HG02884 (cell line): Measurements from ENCODE around the gene PARD3B.

ENCODE experiments used
- ATAC-seq: cut with Tn5 transposase; IDR thresholded peaks from one replicate; pipeline ENCODE4 v1.9.1; 2021; ENCODE audit warnings: mild to moderate bottlenecking, moderate library complexity; ENCODE audit not compliant: unreplicated experiment

Gene PARD3B

GRCh38 chr2:205089958-205090357 lies 544.7 kb downstream of the PARD3B start:
- ATAC-seq, result no peak

GRCh38 chr2:205091411-205091810 lies 546.1 kb downstream of the PARD3B start:
- no peak for ATAC-seq

DNA sequence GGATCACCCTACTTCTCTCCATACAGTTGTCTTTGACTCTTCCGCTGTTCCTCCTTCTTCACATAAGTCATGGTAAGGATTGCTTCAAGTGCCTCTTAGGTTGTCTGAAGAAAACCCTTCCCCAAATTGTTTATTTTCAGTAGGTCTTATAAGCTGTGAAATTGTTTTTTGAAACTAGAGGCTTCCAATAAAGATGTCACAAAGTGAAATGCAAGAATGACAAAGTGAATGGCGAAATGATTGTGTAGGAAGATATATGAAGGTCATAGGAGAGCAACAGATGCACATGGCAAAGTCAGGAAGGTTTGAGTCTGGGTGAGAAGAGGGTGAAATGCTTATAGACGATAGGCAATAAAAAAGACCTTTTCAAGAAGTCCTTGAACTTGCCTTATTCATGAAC lies 548.8 kb downstream of the PARD3B start:
- no peak for ATAC-seq

DNA sequence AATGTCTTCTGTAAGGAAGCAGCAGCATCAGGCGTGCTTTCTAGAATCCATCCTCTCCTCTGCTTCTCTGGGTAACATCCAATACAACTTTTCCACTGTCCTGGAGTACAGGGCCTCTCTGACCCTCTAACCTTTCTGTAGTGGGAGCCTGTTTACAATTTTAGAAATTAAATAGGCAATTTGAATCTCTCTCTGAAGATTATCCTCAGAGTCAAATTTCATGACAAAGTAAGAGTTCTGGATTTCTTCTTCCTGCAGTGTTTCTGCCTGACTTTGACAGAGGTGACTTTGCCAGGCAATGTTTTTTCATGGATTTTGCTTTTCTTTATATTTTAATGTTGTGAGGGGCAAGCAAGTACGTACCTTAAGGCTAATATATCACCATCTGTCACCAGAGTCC lies 558.4 kb downstream of the PARD3B start:
- ATAC-seq, result no peak

- ATAC-seq, result no peak
Observed at GRCh38 chr2:205107810-205108209, 562.5 kb downstream of the PARD3B start.

DNA sequence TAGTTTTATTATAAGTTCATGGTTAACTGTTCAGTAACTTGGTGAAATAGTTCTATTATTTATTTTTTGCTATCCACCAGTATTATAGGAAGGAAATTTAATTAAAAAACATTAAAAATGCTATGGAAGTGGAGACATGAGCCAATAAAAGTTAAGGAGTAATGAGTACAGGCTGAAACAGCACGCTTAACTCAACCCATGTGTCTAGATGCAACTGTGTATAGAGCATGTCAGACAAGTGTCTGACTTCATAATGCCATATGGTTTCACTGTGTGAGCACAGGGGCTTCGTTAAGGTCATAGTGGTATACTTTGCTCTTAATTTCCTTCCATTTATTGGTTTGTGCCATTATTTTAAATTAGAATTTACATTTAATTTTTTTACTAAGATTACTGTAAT lies 570.2 kb downstream of the PARD3B start:
- ATAC-seq, result no peak

DNA sequence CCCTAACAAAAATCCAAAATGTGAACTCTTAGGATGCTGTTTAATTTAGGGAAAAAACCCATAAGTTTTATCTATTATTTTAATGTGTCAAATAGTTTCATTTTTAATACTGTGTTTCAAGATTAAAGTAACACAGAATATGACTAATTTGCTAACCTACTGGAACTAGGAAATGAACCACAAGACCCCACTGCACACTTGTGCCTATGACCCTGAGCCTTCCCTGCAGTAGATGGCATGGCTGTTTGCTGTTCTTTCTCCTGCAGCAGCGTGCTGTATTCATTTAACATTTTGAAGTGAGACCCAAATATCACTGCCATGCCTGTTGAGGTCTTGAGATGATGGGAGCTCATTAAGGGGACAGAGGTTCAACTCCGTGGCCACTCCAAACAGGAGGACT lies 571.9 kb downstream of the PARD3B start:
- ATAC-seq, result no peak

- ATAC-seq, result no peak
Observed at GRCh38 chr2:205119136-205119535, 573.9 kb downstream of the PARD3B start.

DNA sequence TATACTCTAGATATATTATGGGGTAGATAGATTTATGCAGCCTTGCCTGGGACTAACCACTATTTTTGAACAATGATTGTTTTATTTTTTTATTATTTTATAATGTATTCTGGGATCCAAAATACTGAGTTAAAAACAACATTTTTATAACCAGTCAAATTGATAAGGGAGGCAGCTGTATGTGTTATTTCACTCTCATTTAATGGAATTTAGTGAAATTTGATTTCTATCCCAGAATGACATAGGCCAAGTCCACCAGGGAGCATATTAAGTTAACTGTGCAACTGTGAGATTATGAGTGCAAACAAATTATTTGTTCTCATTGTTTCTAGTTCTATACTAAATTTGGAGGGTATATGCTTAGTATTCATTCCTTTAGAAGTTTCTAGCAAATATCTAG lies 583.5 kb downstream of the PARD3B start:
- no peak for ATAC-seq

DNA sequence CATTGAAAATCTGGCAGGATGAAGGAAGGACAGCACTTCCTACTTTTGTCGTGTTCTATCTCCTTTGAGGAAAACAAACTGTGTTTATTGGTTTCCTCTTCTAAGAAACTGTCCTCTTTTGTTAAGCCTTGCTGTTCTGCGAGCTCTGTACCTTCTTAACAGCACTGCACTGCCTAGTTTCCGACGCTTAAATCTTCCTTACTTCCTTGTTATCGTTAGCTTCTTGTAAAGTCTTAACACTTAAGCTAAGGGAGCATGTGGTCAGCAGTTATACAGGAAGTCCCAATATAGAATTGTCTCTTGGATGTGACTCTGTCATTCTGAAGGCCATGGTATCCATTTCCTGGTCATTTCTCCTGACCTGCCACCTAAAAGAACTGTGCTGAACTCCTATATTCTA lies 584.3 kb downstream of the PARD3B start:
- ATAC-seq, result no peak

GRCh38 chr2:205130111-205130829 lies 585.0 kb downstream of the PARD3B start:
- ATAC-seq, result no peak

GRCh38 chr2:205133544-205133943 lies 588.3 kb downstream of the PARD3B start:
- ATAC-seq, result no peak

- no peak for ATAC-seq
Observed at GRCh38 chr2:205138735-205139134, 593.5 kb downstream of the PARD3B start.

- ATAC-seq, result no peak
Observed at GRCh38 chr2:205139822-205140463, 594.7 kb downstream of the PARD3B start.

- ATAC-seq, result no peak
Observed at GRCh38 chr2:205141381-205141780, 596.1 kb downstream of the PARD3B start.

DNA sequence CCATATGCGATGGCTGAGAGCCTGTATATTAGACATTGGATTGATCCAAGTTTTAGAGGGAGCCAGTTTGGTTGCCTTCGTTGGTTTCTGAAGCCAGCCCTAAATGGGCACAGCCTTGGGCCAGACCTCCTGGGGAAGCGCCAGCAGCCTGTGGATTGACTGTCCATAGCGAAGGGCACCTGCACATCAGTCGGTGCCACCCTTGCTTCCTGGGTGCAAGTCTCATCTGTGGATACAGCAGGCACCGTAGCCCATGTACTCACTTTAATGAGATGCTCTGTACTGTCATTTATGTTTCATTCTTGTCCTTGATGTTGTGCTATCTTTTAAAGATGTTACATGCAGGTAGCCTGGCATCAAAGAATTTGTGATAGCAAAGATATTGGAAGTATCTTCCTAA lies 600.6 kb downstream of the PARD3B start:
- ATAC-seq, result no peak

DNA sequence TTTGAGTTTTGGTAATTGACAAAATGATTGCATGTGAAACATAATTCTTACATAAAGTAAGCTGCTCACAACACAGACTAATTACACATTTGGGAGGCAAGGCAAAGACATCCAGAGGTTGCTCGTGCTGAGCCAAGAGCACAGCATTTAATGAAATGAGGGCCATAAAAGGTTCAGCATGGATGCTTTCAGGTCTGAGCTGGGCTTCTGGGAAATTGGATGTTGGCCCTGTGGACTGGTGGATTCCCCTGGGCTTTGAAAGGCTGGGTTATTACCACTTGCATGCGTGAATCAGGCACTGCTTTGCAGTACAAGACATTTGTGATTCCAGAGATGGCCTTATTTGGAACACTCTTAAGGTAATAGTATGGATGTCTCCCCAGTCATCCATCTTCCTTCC lies 603.5 kb downstream of the PARD3B start:
- ATAC-seq, result no peak

- ATAC-seq, result no peak
Observed at GRCh38 chr2:205156457-205156856, 611.2 kb downstream of the PARD3B start.

DNA sequence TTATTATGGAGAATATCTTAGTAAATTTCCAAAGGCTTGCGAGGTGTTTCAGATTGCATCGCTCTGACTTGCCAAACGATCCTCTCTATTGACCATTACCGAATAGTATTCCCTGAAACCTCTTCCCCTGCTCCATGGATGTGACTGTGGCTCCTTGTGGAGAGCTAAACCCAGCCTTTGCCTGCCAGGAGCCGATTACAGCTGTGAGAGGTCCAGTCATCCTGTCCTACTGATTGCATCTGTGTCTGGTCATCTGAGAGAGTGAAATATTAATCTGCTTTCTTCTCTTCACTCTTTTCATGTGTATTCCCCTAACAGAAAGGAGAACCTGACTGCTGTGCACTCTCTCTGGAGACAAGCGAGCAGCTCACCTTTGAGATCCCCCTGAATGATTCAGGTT lies 613.1 kb downstream of the PARD3B start:
- no peak for ATAC-seq

GRCh38 chr2:205161156-205161839 lies 616.0 kb downstream of the PARD3B start:
- no peak for ATAC-seq

DNA sequence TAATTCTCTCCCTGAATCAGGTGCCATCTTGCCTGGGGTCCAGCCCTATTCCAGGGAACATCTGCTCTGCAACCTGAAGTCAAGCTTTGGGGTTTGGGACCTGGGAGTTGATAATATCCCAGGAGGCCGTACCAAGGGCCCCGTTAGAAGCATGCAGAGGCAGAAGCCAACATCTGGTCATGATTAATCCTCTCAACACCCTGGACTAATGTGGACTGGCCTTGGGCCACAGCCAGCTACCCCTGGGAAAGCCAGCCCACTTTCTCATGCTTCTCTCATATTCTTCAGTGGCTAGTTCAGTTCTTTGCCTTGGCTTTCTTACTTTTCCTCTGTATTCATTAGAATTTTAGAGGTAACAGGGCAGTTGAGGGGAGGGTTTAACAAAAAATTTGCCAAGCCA lies 621.5 kb downstream of the PARD3B start:
- no peak for ATAC-seq

- ATAC-seq, result no peak
Observed at GRCh38 chr2:205169012-205169411, 623.7 kb downstream of the PARD3B start.
